K562 (cell line): ENCODE measurements around the gene SLC39A6. TPM values are rescaled to one million over a fixed set of nuclear protein-coding genes. Genes with fewer than 3 reads are reported as not detected.

Experiments used
- DPF2 ChIP-seq: fragments of 450-650 bp; IDR thresholded peaks from 2 replicates; pipeline ENCODE4 v1.6.1; 2016
- E2F4 ChIP-seq: sonication (generic); formaldehyde crosslinking; IDR thresholded peaks from 2 replicates; pipeline ENCODE4 v1.8.0; 2022; ENCODE audit warnings: mild to moderate bottlenecking, low read depth, missing genetic modification reagents
- EP400 ChIP-seq: fragments of 450-650 bp; IDR thresholded peaks from 2 replicates; pipeline ENCODE4 v1.6.1; 2017; ENCODE audit warnings: antibody characterized with exemption, mild to moderate bottlenecking, moderate library complexity
- ESRRB ChIP-seq: fragments of 250-450 bp; sonication (Bioruptor Pico); IDR thresholded peaks from 2 replicates; pipeline ENCODE4 v1.5.0; 2020; ENCODE audit warnings: mild to moderate bottlenecking, moderate library complexity, borderline replicate concordance
- ETS1 ChIP-seq: conservative IDR thresholded peaks from 2 replicates; pipeline ENCODE4 v1.6.1; 2011; ENCODE audit warnings: low read depth, mild to moderate bottlenecking, low read length; ENCODE audit not compliant: control insufficient read depth
- ETV1 ChIP-seq: fragments of 450-650 bp; conservative IDR thresholded peaks from 2 replicates; pipeline ENCODE4 v1.6.1; 2016; ENCODE audit warnings: missing genetic modification characterization, control low read depth, low read depth, missing compliant biosample characterization
- GTF2E2 ChIP-seq: fragments of 200-800 bp; sonication (Bioruptor generic); IDR thresholded peaks from 2 replicates; pipeline ENCODE4 v1.6.1; 2016; ENCODE audit warnings: missing genetic modification characterization, missing compliant biosample characterization
- HMBOX1 ChIP-seq: sonication (generic); IDR thresholded peaks from 2 replicates; pipeline ENCODE4 v1.6.1; 2016
- HOXB6 ChIP-seq: fragments of 250-450 bp; sonication (Bioruptor Pico); IDR thresholded peaks from 2 replicates; pipeline ENCODE4 v1.5.1; 2022; ENCODE audit warnings: mild to moderate bottlenecking, borderline replicate concordance
- JUN ChIP-seq, 2 experiments: sonication (generic) in 1 of 2; formaldehyde crosslinking in 1 of 2; IDR thresholded peaks; 2 replicates each; pipeline versions ENCODE4 v1.6.1 to v1.8.0; 2012 to 2022; ENCODE audit warnings: borderline replicate concordance in 2 of 2, mild to moderate bottlenecking in 2 of 2, improper control_type of control experiment in 1 of 2, low read depth in 1 of 2, low read length in 1 of 2, missing genetic modification reagents in 1 of 2
- MEIS2 ChIP-seq: fragments of 450-650 bp; IDR thresholded peaks from 2 replicates; pipeline ENCODE4 v1.6.1; 2014; ENCODE audit warnings: mild to moderate bottlenecking; ENCODE audit not compliant: partially characterized antibody
- MTA3 ChIP-seq: fragments of 450-650 bp; formaldehyde crosslinking; IDR thresholded peaks from 2 replicates; pipeline ENCODE4 v1.6.1; 2017; ENCODE audit warnings: mild to moderate bottlenecking, borderline replicate concordance
- NKRF ChIP-seq: fragments of 450-650 bp; IDR thresholded peaks from 2 replicates; pipeline ENCODE4 v1.6.1; 2016; ENCODE audit warnings: borderline replicate concordance
- PHF21A ChIP-seq: fragments of 450-650 bp; IDR thresholded peaks from 2 replicates; pipeline ENCODE4 v1.6.1; 2017; ENCODE audit warnings: low read depth, borderline replicate concordance
- SIN3A ChIP-seq, 2 experiments: fragments of 150-350 bp in 1 of 2; IDR thresholded peaks; 2 replicates each; pipeline ENCODE4 v1.6.1; 2011 to 2016; ENCODE audit warnings: borderline replicate concordance in 2 of 2, low read depth in 2 of 2, low read length in 2 of 2, mild to moderate bottlenecking in 2 of 2, moderate library complexity in 2 of 2; ENCODE audit not compliant: control insufficient read depth in 1 of 2
- SMARCC2 ChIP-seq: fragments of 450-650 bp; IDR thresholded peaks from 2 replicates; pipeline ENCODE4 v1.6.1; 2017; ENCODE audit warnings: antibody characterized with exemption, moderate library complexity, mild to moderate bottlenecking, low read depth
- SUPT5H ChIP-seq: fragments of 450-650 bp; IDR thresholded peaks from 2 replicates; pipeline ENCODE4 v1.6.1; 2016
- TFE3 ChIP-seq: fragments of 450-650 bp; formaldehyde crosslinking; IDR thresholded peaks from 2 replicates; pipeline ENCODE4 v1.4.0; 2020; ENCODE audit warnings: mild to moderate bottlenecking, mixed read lengths
- TOE1 ChIP-seq, 2 experiments: fragments of 450-650 bp in 1 of 2; sonication (generic) in 1 of 2; formaldehyde crosslinking in 1 of 2; IDR thresholded peaks; 2 replicates each; pipeline versions ENCODE4 v1.7.1 to v1.8.0; 2016 to 2022; ENCODE audit warnings: borderline replicate concordance in 2 of 2, mild to moderate bottlenecking in 2 of 2, antibody characterized with exemption in 1 of 2, inconsistent platforms in 1 of 2, low read depth in 1 of 2, missing genetic modification reagents in 1 of 2, moderate library complexity in 1 of 2
- polyA plus RNA-seq, 8 experiments: library from polyadenylated mRNA; depleted of rRNA in 4 of 8; stranded (reverse) in 5 of 8; unstranded in 3 of 8; fragments of >200 nt; fragmentation: Nextera tagmentation in 2 of 8; fragmentation: Illumina TruSeq in 1 of 8; extraction: Ambion mirVana in 2 of 8; extraction: Trizol in 1 of 8; gene quantifications; 2 replicates each; pipeline versions ENCODE4 v1.2.1 to v1.2.3, GENCODE V29; 2011 to 2014; ENCODE audit warnings: inconsistent platforms in 1 of 8, missing spikeins in 1 of 8
- total RNA-seq, 7 experiments: library from RNA; depleted of rRNA in 6 of 7; stranded (reverse); fragments of >200 nt in 6 of 7; fragmentation: Illumina TruSeq in 2 of 7; extraction: Trizol in 2 of 7; gene quantifications; 2 replicates each; pipeline versions ENCODE4 v1.2.1 to v1.2.3, GENCODE V29; 2011 to 2021; ENCODE audit warnings: low replicate concordance in 1 of 7

SLC39A6 gene
- total and polyA plus RNA-seq, 9 of the 15 experiments (the other 6 are each of a cell fraction or from before 2014, with no cell fraction given), result 5.6 to 23.8 (median 17.4) TPM

GRCh38 chr18:36129300-36130038, at the start of gene SLC39A6, which contains the start of gene ELP2 (continued):
- peak; percentile 79; the same call in 1 of the 2 replicates for TF ChIP-seq ETS1
- TF ChIP-seq HOXB6 (CRISPR knock-in tag), result no peak
- TF ChIP-seq ETV1 (tag), result peak; percentile 87
- no peak for TF ChIP-seq PHF21A
- peak; percentile 95 for TF ChIP-seq TOE1 (IDR thresholded peaks at IDR 0.05; ENCODE audit: borderline replicate concordance)
- no peak for TF ChIP-seq TOE1 (CRISPR knock-in tag; IDR thresholded peaks at IDR 0.05; ENCODE audit: borderline replicate concordance, low read depth)
- peak; percentile 92 for TF ChIP-seq GTF2E2 (tag)
- no peak; the same call in 1 of the 2 replicates for TF ChIP-seq HMBOX1
- TF ChIP-seq SMARCC2, result 0 out of 2 replicates have a peak, but pooled peaks have one; percentile 11
- TF ChIP-seq E2F4, result peak; percentile 38
- TF ChIP-seq MTA3, result peak; percentile 57; the same call in 1 of the 2 replicates
- TF ChIP-seq TFE3 (CRISPR knock-in tag), result no peak
- peak; percentile 93 to 95 for TF ChIP-seq SIN3A (IDR thresholded peaks at IDR 0.05; ENCODE audit: borderline replicate concordance in 2 of 2, control insufficient read depth in 1 of 2, low read depth in 2 of 2, low read length in 2 of 2)
- no peak for TF ChIP-seq DPF2
- peak; percentile 39; the same call in 1 of the 2 replicates for TF ChIP-seq JUN (IDR thresholded peaks at IDR 0.05; ENCODE audit: borderline replicate concordance, low read depth, low read length)
- TF ChIP-seq JUN (CRISPR knock-in tag; IDR thresholded peaks at IDR 0.05; ENCODE audit: borderline replicate concordance), result no peak
- TF ChIP-seq SUPT5H, result peak; percentile 91
- TF ChIP-seq MEIS2, result peak; percentile 82
- peak; percentile 97 for TF ChIP-seq EP400
- no peak for TF ChIP-seq ESRRB (CRISPR knock-in tag)
- TF ChIP-seq NKRF, result peak; percentile 99
